DOHH2 (cell line): ENCODE data around the gene DCUN1D1.

ENCODE experiments used
- H3F3A ChIP-seq: fragments of 200-600 bp; sonication (generic), shearing (Covaris generic); 2 replicates; pipeline ENCODE4 v1.6.0; 2016; ENCODE audit warnings: antibody characterized with exemption, mild to moderate bottlenecking; ENCODE audit not compliant: control insufficient read depth, insufficient read depth
- H3K27ac ChIP-seq: fragments of 200-600 bp; sonication (generic); 2 replicates; pipeline ENCODE4 v1.5.1; 2014; ENCODE audit warnings: low read depth, mild to moderate bottlenecking, low read length, moderate library complexity
- H3K27me3 ChIP-seq: fragments of 200-600 bp; sonication (generic); 2 replicates; pipeline ENCODE4 v1.6.1; 2014; ENCODE audit warnings: mild to moderate bottlenecking, low read length, mixed read lengths; ENCODE audit not compliant: control insufficient read depth
- H3K36me3 ChIP-seq: fragments of 200-600 bp; sonication (generic); 2 replicates; pipeline ENCODE4 v1.6.1; 2014; ENCODE audit warnings: mild to moderate bottlenecking, low read length, moderate library complexity, mixed read lengths; ENCODE audit not compliant: control insufficient read depth
- H3K4me1 ChIP-seq: fragments of 200-600 bp; sonication (generic); 2 replicates; pipeline ENCODE4 v1.6.1; 2014; ENCODE audit warnings: mild to moderate bottlenecking, low read length, mixed read lengths; ENCODE audit not compliant: control insufficient read depth
- H3K4me2 ChIP-seq: fragments of 200-600 bp; sonication (generic); 2 replicates; pipeline ENCODE4 v1.6.0; 2014; ENCODE audit warnings: mild to moderate bottlenecking, low read length, moderate library complexity
- H3K4me3 ChIP-seq: fragments of 200-600 bp; sonication (generic); 2 replicates; pipeline ENCODE4 v1.5.1; 2014; ENCODE audit warnings: mild to moderate bottlenecking, low read length, mixed read lengths
- H3K79me2 ChIP-seq: fragments of 200-600 bp; sonication (generic); 2 replicates; pipeline ENCODE4 v1.6.1; 2014; ENCODE audit warnings: mild to moderate bottlenecking, low read length, mixed read lengths; ENCODE audit not compliant: control insufficient read depth
- H3K9me2 ChIP-seq: fragments of 200-600 bp; sonication (generic); replicated peaks from 2 replicates; pipeline ENCODE4 v1.6.1; 2014; ENCODE audit warnings: mild to moderate bottlenecking, low read length, mixed read lengths; ENCODE audit not compliant: control insufficient read depth
- H3K9me3 ChIP-seq: fragments of 200-600 bp; sonication (generic); 2 replicates; pipeline ENCODE4 v1.6.1; 2014; ENCODE audit warnings: antibody characterized with exemption, low read length, mixed read lengths; ENCODE audit not compliant: control insufficient read depth, insufficient read depth
- H4K20me1 ChIP-seq: fragments of 200-600 bp; sonication (generic); 2 replicates; pipeline ENCODE4 v1.6.0; 2014; ENCODE audit warnings: low read depth, mild to moderate bottlenecking, antibody characterized with exemption, low read length, moderate library complexity; ENCODE audit not compliant: control insufficient read depth, insufficient read depth
- CTCF ChIP-seq: fragments of 200-600 bp; sonication (generic); IDR thresholded peaks from one replicate; pipeline ENCODE4 v1.5.1; 2014; ENCODE audit warnings: antibody characterized with exemption, mild to moderate bottlenecking, low read depth, low read length; ENCODE audit not compliant: poor library complexity, severe bottlenecking
- EZH2phosphoT487 ChIP-seq: fragments of 200-600 bp; sonication (generic); IDR thresholded peaks from 2 replicates; pipeline ENCODE4 v1.6.1; 2017; ENCODE audit warnings: borderline replicate concordance, mild to moderate bottlenecking, antibody characterized with exemption, low read length, moderate library complexity, mixed read lengths

The DCUN1D1 gene

GRCh38 chr3:182972387-182972786, 8.0 kb downstream of the DCUN1D1 start:
- H3K9me2 ChIP-seq, result no peaks in the 10 kb centered on the region
- H4K20me1 ChIP-seq, result peaks cover 12% of the 10 kb centered on the region
- H3F3A ChIP-seq, result no peaks in the 10 kb centered on the region
- no peak overlapping the region for H3K27ac ChIP-seq
- H3K9me3 ChIP-seq, result no peaks in the 10 kb centered on the region
- H3K4me2 ChIP-seq, result peak overlapping the region; percentile 2; the same call in 1 of the 2 replicates
- peaks cover 50% of the 10 kb centered on the region for H3K4me1 ChIP-seq
- H3K79me2 ChIP-seq, result peaks cover 100% of the 10 kb centered on the region
- H3K36me3 ChIP-seq, result no peaks in the 10 kb centered on the region; the same call in 1 of the 2 replicates
- no peaks in the 10 kb centered on the region for H3K27me3 ChIP-seq
- no peak overlapping the region for H3K4me3 ChIP-seq
- TF ChIP-seq EZH2phosphoT487 (no peak), CTCF (no peak)

- H3K4me3 ChIP-seq, result no peak overlapping the region
- H3K4me1 ChIP-seq, result peaks cover 48% of the 10 kb centered on the region
Observed at GRCh38 chr3:182971637-182972036, 8.7 kb downstream of the DCUN1D1 start.

GRCh38 chr3:182970811-182971418, 9.4 kb downstream of the DCUN1D1 start:
- no peak for TF ChIP-seq EZH2phosphoT487
- no peak for TF ChIP-seq CTCF
- Histone ChIP-seq H3F3A (no peaks in the 10 kb centered on the region), H3K79me2 (peaks cover 100% of the 10 kb centered on the region), H3K27me3 (no peaks in the 10 kb centered on the region), H3K4me3 (no peak overlapping the region), H3K4me2 (no peak overlapping the region), H3K36me3 (no peaks in the 10 kb centered on the region; the same call in 1 of the 2 replicates), H3K9me2 (no peaks in the 10 kb centered on the region), H3K9me3 (no peaks in the 10 kb centered on the region), H3K27ac (no peak overlapping the region), H3K4me1 (peaks cover 44% of the 10 kb centered on the region), H4K20me1 (peaks cover 7% of the 10 kb centered on the region)

More at GRCh38 chr3:182971637-182972036, 8.7 kb downstream of the DCUN1D1 start:
- Histone ChIP-seq H3F3A (no peaks in the 10 kb centered on the region), H3K9me2 (no peaks in the 10 kb centered on the region), H4K20me1 (peaks cover 12% of the 10 kb centered on the region), H3K27me3 (no peaks in the 10 kb centered on the region), H3K27ac (no peak overlapping the region), H3K9me3 (no peaks in the 10 kb centered on the region), H3K36me3 (no peaks in the 10 kb centered on the region; the same call in 1 of the 2 replicates), H3K4me2 (no peak overlapping the region), H3K79me2 (peaks cover 100% of the 10 kb centered on the region)
- no peak for TF ChIP-seq CTCF
- TF ChIP-seq EZH2phosphoT487, result no peak

- peaks cover 100% of the 10 kb centered on the region for H3K79me2 ChIP-seq
- no peak overlapping the region for H3K27ac ChIP-seq
Observed at GRCh38 chr3:182969853-182970252, 10.5 kb downstream of the DCUN1D1 start.

More at GRCh38 chr3:182969853-182970252, 10.5 kb downstream of the DCUN1D1 start:
- H3K27me3 ChIP-seq, result no peaks in the 10 kb centered on the region
- peaks cover 6% of the 10 kb centered on the region for H4K20me1 ChIP-seq
- H3K36me3 ChIP-seq, result peaks cover 8% of the 10 kb centered on the region
- H3K4me2 ChIP-seq, result no peak overlapping the region
- no peaks in the 10 kb centered on the region for H3F3A ChIP-seq
- H3K9me3 ChIP-seq, result no peaks in the 10 kb centered on the region
- TF ChIP-seq EZH2phosphoT487, result no peak
- TF ChIP-seq CTCF, result no peak
- no peaks in the 10 kb centered on the region for H3K9me2 ChIP-seq
- peaks cover 44% of the 10 kb centered on the region for H3K4me1 ChIP-seq
- H3K4me3 ChIP-seq, result no peak overlapping the region
